Suprapubic skin (tissue), 4 donors: ENCODE data around the gene RCOR2. TPM values are rescaled to one million over a fixed set of nuclear protein-coding genes. Genes with fewer than 3 reads are reported as not detected.

Source experiments
- DNase-seq, 2 donors: peaks; one replicate each; pipeline ENCODE4 v3.0.0-alpha.2; 2019; ENCODE audit warnings: low spot score in 2 of 2
- H3K27ac ChIP-seq: fragments of 200-600 bp; sonication (generic); one replicate; pipeline ENCODE4 v1.5.1; 2019
- H3K27me3 ChIP-seq: fragments of 200-600 bp; sonication (generic); one replicate; pipeline ENCODE4 v1.5.1; 2019
- H3K36me3 ChIP-seq: fragments of 200-600 bp; sonication (generic); one replicate; pipeline ENCODE4 v1.5.1; 2019
- H3K4me1 ChIP-seq: fragments of 200-600 bp; sonication (generic); one replicate; pipeline ENCODE4 v1.5.1; 2019
- H3K4me3 ChIP-seq: fragments of 200-600 bp; sonication (generic); one replicate; pipeline ENCODE4 v1.5.1; 2019; ENCODE audit warnings: mild to moderate bottlenecking
- H3K9me3 ChIP-seq: fragments of 200-600 bp; sonication (generic); one replicate; pipeline ENCODE4 v1.5.1; 2019
- CTCF ChIP-seq, 2 donors: fragments of 200-600 bp in 1 of 2; fragments of 450-650 bp in 1 of 2; sonication (generic) in 1 of 2; IDR thresholded peaks; one replicate each; pipeline ENCODE4 v1.5.1; 2016 to 2019; ENCODE audit warnings: antibody characterized with exemption in 2 of 2, mild to moderate bottlenecking in 1 of 2, moderate library complexity in 1 of 2
- EP300 ChIP-seq: sonication (generic); formaldehyde crosslinking; IDR thresholded peaks from one replicate; pipeline ENCODE4 v1.6.1; 2017; ENCODE audit warnings: antibody characterized with exemption
- POLR2A ChIP-seq, 2 donors: fragments of 450-650 bp; IDR thresholded peaks; one replicate each; pipeline ENCODE4 v1.6.1; 2017; ENCODE audit warnings: antibody characterized with exemption in 2 of 2, mild to moderate bottlenecking in 2 of 2, moderate library complexity in 2 of 2
- POLR2AphosphoS5 ChIP-seq, 3 donors: sonication (generic); formaldehyde crosslinking; IDR thresholded peaks; one replicate each; pipeline ENCODE4 v1.6.1; 2017; ENCODE audit warnings: antibody characterized with exemption in 3 of 3
- WGBS: methylation state at CpG from one replicate; pipeline ENCODE4 v1.1.5; 2018; 5-methylcytosine and 5-hydroxymethylcytosine counted together
- total RNA-seq, 4 donors: library from RNA; depleted of rRNA; stranded (reverse); fragments of >200 nt; gene quantifications; one replicate each; pipeline ENCODE4 v1.1.0, GENCODE V29; 2016

The RCOR2 gene
- total RNA-seq, 4 donors from 2014 or later = 0.21 to 0.34 TPM; not detected in 2

- H3K9me3 ChIP-seq = no peaks in the 10 kb centered on the region
- no peak for DNase-seq
- no peak for TF ChIP-seq EP300
- no peak for TF ChIP-seq POLR2A (IDR thresholded peaks at IDR 0.05)
- TF ChIP-seq CTCF (IDR thresholded peaks at IDR 0.05) = no peak
- TF ChIP-seq POLR2AphosphoS5 (IDR thresholded peaks at IDR 0.05) = no peak
- H3K27ac ChIP-seq = no peak overlapping the region
- H3K27me3 ChIP-seq = no peaks in the 10 kb centered on the region
- H3K4me1 ChIP-seq = no peaks in the 10 kb centered on the region
- no peaks in the 10 kb centered on the region for H3K36me3 ChIP-seq
- 85% methylated on average over 12 of the region's 12 CpGs for WGBS
- H3K4me3 ChIP-seq = no peak overlapping the region
Measured at GRCh38 chr11:63931876-63932275, 14.9 kb upstream of the RCOR2 start.

- no peaks in the 10 kb centered on the region for H3K9me3 ChIP-seq
- H3K4me1 ChIP-seq = no peaks in the 10 kb centered on the region
- no peaks in the 10 kb centered on the region for H3K27me3 ChIP-seq
- 72% methylated on average over 6 of the region's 6 CpGs for WGBS
- H3K27ac ChIP-seq = no peak overlapping the region
- TF ChIP-seq CTCF (IDR thresholded peaks at IDR 0.05) = no peak
- no peak for TF ChIP-seq POLR2AphosphoS5 (IDR thresholded peaks at IDR 0.05)
- TF ChIP-seq EP300 = no peak
- TF ChIP-seq POLR2A (IDR thresholded peaks at IDR 0.05) = no peak
- H3K4me3 ChIP-seq = no peak overlapping the region
- no peak for DNase-seq
- no peaks in the 10 kb centered on the region for H3K36me3 ChIP-seq
Measured at GRCh38 chr11:63931045-63931444, 14.1 kb upstream of the RCOR2 start.

DNA sequence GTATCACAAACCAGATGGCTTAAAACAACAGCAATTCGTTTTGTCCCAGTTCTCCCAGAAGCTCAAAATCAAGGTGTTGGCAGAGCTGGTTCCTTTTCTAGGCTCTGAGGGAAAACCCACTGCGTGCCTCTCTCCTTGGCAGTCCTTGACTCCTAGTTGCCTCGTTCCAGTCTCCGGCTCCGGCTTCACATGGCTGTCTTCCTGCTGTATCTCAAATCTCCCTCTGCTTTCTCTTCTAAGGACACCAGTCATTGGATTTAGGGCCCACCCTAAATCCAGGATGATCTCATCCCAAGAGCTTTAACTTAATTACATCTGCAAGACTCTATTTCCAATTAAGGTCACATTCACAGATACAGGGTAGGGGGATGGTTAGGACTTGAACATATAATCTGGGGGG, 12.7 kb upstream of the RCOR2 start:
- Histone ChIP-seq H3K27me3 (no peaks in the 10 kb centered on the region), H3K27ac (no peak overlapping the region), H3K4me3 (no peak overlapping the region), H3K4me1 (no peaks in the 10 kb centered on the region), H3K36me3 (no peaks in the 10 kb centered on the region), H3K9me3 (no peaks in the 10 kb centered on the region)
- no peak for DNase-seq
- WGBS = 89% methylated on average over 5 of the region's 5 CpGs
- TF ChIP-seq CTCF (IDR thresholded peaks at IDR 0.05) = no peak
- TF ChIP-seq POLR2A (IDR thresholded peaks at IDR 0.05) = no peak
- no peak for TF ChIP-seq EP300
- no peak for TF ChIP-seq POLR2AphosphoS5 (IDR thresholded peaks at IDR 0.05)

- 62% methylated on average over 4 of the region's 4 CpGs for WGBS
- no peak overlapping the region for H3K27ac ChIP-seq
- H3K36me3 ChIP-seq = no peaks in the 10 kb centered on the region
- no peaks in the 10 kb centered on the region for H3K9me3 ChIP-seq
- no peak overlapping the region for H3K4me3 ChIP-seq
- H3K27me3 ChIP-seq = no peaks in the 10 kb centered on the region
- TF ChIP-seq POLR2AphosphoS5 (IDR thresholded peaks at IDR 0.05) (no peak), POLR2A (IDR thresholded peaks at IDR 0.05) (no peak), EP300 (no peak), CTCF (IDR thresholded peaks at IDR 0.05) (no peak)
- no peak for DNase-seq
- peaks cover 22% of the 10 kb centered on the region for H3K4me1 ChIP-seq
Measured at GRCh38 chr11:63923319-63923718, 6.4 kb upstream of the RCOR2 start.

- Histone ChIP-seq H3K27me3 (no peaks in the 10 kb centered on the region), H3K9me3 (no peaks in the 10 kb centered on the region), H3K27ac (no peak overlapping the region), H3K4me3 (no peak overlapping the region), H3K4me1 (peaks cover 28% of the 10 kb centered on the region), H3K36me3 (no peaks in the 10 kb centered on the region)
- no peak for DNase-seq
- 59% methylated on average over 2 of the region's 2 CpGs for WGBS
- no peak for TF ChIP-seq EP300
- no peak for TF ChIP-seq POLR2AphosphoS5 (IDR thresholded peaks at IDR 0.05)
- no peak for TF ChIP-seq CTCF (IDR thresholded peaks at IDR 0.05)
- TF ChIP-seq POLR2A (IDR thresholded peaks at IDR 0.05) = no peak
Measured at GRCh38 chr11:63922673-63923192, 5.8 kb upstream of the RCOR2 start.
